A549 (cell line): ENCODE results near the gene ZNF736.

Experiments used
- BCL3 ChIP-seq: fragments of >200 bp; sonication (Bioruptor Twin); formaldehyde crosslinking; IDR thresholded peaks from 3 replicates; pipeline ENCODE4 v1.6.1; 2016
- CHD4 ChIP-seq: fragments of 200-600 bp; sonication (generic); IDR thresholded peaks from 2 replicates; pipeline ENCODE4 v1.6.1; 2016; ENCODE audit warnings: antibody characterized with exemption, mild to moderate bottlenecking, borderline replicate concordance
- CTCF ChIP-seq: fragments of >200 bp; sonication (Bioruptor Twin); formaldehyde crosslinking; IDR thresholded peaks from 3 replicates; pipeline ENCODE4 v1.5.1; 2016
- EP300 ChIP-seq, 2 experiments: fragments of >200 bp; sonication (Bioruptor Twin); formaldehyde crosslinking; IDR thresholded peaks; 2 replicates in 1 of 2; 3 replicates in 1 of 2; pipeline ENCODE4 v1.6.1; 2016 to 2017
- MAFK ChIP-seq: fragments of 450-650 bp; IDR thresholded peaks from 2 replicates; pipeline ENCODE4 v1.6.1; 2014; ENCODE audit not compliant: partially characterized antibody
- MAX ChIP-seq: IDR thresholded peaks from 2 replicates; pipeline ENCODE4 v1.6.1; 2012
- NFE2L2 ChIP-seq: fragments of 150-350 bp; conservative IDR thresholded peaks from 2 replicates; pipeline ENCODE4 v1.6.1; 2014; ENCODE audit warnings: low read length
- POLR2A ChIP-seq: IDR thresholded peaks from 2 replicates; pipeline ENCODE4 v1.6.1; 2012; ENCODE audit warnings: mild to moderate bottlenecking, low read length
- REST ChIP-seq: fragments of 200-600 bp; sonication (generic); IDR thresholded peaks from 2 replicates; pipeline ENCODE4 v1.6.1; 2016; ENCODE audit warnings: antibody characterized with exemption, mild to moderate bottlenecking, moderate library complexity
- SMC3 ChIP-seq: fragments of >200 bp; sonication (Bioruptor Twin); formaldehyde crosslinking; IDR thresholded peaks from 3 replicates; pipeline ENCODE4 v1.6.1; 2018; ENCODE audit warnings: inconsistent platforms
- SREBF2 ChIP-seq: fragments of 450-650 bp; IDR thresholded peaks from 2 replicates; pipeline ENCODE4 v1.6.1; 2014; ENCODE audit warnings: mild to moderate bottlenecking, moderate library complexity
- ZC3H11A ChIP-seq: fragments of 450-650 bp; IDR thresholded peaks from 2 replicates; pipeline ENCODE4 v1.6.1; 2014; ENCODE audit warnings: antibody characterized with exemption, mild to moderate bottlenecking

GRCh38 chr7:64266341-64266919 lies 47.3 kb upstream of the ZNF736 start:
- TF ChIP-seq EP300 (IDR thresholded peaks at IDR 0.05) (no peak), SMC3 (no peak), POLR2A (no peak), ZC3H11A (no peak), REST (no peak), CTCF (no peak), NFE2L2 (no peak), SREBF2 (no peak), MAFK (no peak), CHD4 (no peak), MAX (no peak), BCL3 (no peak)
